NCI-H146 (cell line): ENCODE results near the gene UTP25.
A peak's percentile ranks its signal among the peaks of the same experiment; 100 is the strongest.
"Not testable (repeated sequence)": the region's sequence is repeated elsewhere in the genome, so short reads cannot be mapped to it uniquely, and the experiment has no call there.

ENCODE experiments used
- DNase-seq: peaks from one replicate; lab custom pipeline; 2025; lab: John Stamatoyannopoulos, UW

Gene UTP25

GRCh38 chr1:209895709-209896108 is 67.9 kb downstream of the UTP25 start:
- no peak for DNase-seq

- no peak for DNase-seq
These were observed 68.6 kb downstream of the UTP25 start for GRCh38 chr1:209896346-209896745.

- not testable (repeated sequence) for DNase-seq
These were observed 70.5 kb downstream of the UTP25 start for GRCh38 chr1:209898271-209898670.

GRCh38 chr1:209898851-209899250 is 71.1 kb downstream of the UTP25 start:
- DNase-seq = not testable (repeated sequence)

GRCh38 chr1:209899948-209900347 is 72.2 kb downstream of the UTP25 start:
- DNase-seq = peak; percentile 70

- no peak for DNase-seq
These were observed 73.0 kb downstream of the UTP25 start for GRCh38 chr1:209900734-209901133.

GRCh38 chr1:209901211-209901610 is 73.4 kb downstream of the UTP25 start:
- DNase-seq = no peak

- DNase-seq = not testable (repeated sequence)
These were observed 77.0 kb downstream of the UTP25 start for GRCh38 chr1:209904774-209905173.
